ENCODE data around the gene DTNBP1.

DTNBP1 gene

GRCh38 chr6:15513801-15514711, 148.8 kb downstream of the DTNBP1 start:
- no peak for DNase-seq (ENCODE audit: low read depth)

- DNase-seq (ENCODE audit: low read depth) = no peak
Measured at GRCh38 chr6:15513131-15513771, 149.6 kb downstream of the DTNBP1 start.

GRCh38 chr6:15512721-15513120, 150.1 kb downstream of the DTNBP1 start:
- DNase-seq (ENCODE audit: low read depth) = no peak

GRCh38 chr6:15512126-15512525, 150.7 kb downstream of the DTNBP1 start:
- DNase-seq (ENCODE audit: low read depth) = no peak

DNA sequence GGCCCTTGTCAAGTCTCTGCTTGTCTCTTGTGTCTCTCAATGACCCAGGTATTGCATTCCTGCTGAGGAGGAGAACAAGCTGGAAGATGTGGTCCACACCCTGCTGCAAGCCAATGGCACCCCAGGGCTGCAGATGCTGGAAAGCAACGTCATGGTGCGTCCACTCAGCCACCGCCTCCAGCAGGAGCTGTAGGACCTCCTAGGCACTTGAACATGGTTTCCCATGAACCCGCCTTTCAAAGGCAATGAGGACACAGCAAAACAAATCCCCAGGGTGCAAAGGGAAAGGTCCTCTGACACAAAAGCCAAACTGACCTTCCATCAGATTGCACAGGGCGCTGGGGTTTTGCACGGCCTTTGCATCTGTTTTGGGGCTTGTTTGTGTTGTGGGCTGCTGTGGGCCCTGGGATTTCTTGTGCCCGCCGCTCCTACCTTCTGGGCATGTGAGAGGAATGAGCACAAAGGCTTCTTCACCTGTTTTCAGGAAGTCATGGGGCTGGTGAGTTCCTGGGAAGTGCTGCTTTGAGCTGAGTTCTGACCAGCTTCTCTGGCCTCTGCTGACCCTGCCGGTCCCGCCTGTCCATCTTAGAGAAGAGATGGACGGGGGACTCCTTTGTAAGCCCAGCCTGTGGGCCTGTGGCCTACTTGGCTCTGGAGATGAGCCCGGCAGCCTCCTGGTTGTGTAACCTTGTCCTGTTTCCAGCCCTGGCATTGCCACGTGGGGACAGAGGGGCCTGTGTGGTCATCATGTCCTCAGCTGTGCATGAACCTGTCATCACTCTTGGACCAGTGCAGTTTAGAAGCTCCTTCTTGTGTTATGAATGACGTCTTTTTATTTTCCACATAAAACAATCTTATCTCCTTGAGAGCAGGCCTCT, 151.3 kb downstream of the DTNBP1 start:
- no peak for DNase-seq (ENCODE audit: low read depth)

DNA sequence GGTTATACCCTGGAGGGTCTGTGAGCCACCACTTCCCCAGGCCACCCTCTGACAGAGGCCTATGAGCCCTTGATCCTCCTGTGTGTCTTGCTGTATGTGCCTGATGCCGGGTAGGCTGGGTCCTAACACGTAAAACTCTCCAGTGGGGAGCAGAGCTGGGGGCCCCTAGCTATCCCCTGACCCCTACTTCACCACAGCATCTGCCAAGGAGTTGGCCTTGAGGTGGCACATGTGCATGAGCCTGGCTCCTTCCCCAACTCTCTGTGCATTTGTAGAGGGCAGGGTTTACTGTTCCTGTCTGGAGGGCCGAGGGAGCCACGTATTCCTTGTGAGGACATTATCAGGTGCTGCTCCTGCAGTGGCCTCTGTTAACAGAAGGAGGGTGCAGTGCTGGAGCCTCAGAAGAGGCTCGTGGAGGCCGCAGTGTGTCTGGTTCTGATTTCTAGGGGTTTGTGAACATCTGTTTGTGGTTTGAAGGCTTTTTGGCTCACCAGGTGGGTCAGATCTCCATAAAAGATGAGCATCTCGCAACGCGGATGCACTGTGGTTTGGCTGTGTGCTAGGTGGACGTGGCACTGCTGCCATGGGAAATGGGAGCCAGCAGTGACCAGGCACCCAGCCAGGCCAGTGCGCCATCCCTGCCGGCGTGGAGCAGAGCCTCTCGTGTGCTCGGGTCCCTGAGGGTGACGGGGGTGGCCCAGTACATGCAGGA, 152.1 kb downstream of the DTNBP1 start:
- no peak for DNase-seq (ENCODE audit: low read depth)

DNA sequence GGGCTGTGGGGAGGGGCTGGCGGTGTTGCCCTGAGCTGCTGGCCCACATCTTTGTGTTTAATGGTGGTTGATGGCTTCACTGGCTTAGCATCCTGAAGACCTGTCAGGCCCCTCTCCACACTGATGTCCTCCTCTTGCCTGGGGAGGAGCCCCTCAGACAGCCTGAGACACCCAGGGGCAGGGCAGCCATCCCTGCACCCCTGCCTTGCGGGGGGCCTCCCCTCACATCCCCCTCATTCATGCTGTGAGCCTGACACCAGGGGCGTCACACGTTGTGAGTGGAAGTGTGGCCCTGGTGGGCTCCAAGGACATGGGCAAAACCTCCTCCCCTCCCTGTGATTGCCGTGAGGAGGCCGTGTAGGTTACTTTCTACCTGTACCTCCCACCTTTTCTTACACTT, 152.7 kb downstream of the DTNBP1 start:
- DNase-seq (ENCODE audit: low read depth) = no peak

DNA sequence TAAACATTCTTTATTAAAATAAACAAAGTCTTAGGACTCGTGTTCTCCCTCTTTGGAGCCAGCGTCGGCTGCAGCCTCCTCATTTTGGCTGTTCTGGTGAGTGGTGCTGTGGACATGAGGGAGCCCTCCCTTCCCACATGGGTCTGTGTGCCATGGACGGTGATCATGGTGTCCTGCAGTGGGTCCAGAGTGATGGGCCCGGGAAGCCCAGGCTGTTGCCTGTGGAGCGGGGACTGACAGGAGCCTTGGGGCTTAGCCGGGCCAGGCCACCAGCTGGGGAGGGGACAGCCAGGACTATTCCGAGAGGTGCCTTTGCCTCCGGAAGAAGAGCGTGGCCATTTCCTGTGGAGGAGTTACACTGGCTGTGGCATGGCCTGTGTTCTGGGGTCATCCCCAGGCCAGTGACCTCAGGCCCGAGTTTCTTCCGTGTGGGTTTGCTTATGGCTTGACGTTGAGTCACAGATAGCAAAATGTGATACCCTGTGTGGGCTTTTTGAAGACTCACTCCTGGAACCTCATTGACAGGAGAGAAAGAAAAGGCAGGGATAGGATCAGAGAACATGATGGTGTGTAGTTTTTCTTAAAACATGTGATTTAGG, 153.4 kb downstream of the DTNBP1 start:
- DNase-seq (ENCODE audit: low read depth) = no peak

DNA sequence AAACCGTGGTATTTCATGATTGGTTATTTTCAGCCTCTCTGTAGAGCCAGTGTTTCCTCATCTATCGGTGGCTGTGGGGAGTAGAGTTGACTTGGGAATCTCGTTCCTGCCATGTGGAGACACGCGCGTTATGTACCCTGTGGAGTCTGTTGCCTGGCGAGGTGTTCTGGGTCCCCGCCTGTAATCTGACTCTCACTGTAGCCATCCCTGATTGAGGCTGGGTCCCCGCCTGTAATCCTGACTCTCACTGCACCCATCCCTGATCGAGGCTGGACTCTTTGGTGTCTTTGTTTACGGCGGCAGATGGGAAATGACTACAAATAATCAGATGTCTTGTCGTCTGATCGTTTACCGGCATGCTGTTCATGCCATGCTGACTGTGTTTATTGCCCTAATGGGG, 153.9 kb downstream of the DTNBP1 start:
- DNase-seq (ENCODE audit: low read depth) = no peak

DNA sequence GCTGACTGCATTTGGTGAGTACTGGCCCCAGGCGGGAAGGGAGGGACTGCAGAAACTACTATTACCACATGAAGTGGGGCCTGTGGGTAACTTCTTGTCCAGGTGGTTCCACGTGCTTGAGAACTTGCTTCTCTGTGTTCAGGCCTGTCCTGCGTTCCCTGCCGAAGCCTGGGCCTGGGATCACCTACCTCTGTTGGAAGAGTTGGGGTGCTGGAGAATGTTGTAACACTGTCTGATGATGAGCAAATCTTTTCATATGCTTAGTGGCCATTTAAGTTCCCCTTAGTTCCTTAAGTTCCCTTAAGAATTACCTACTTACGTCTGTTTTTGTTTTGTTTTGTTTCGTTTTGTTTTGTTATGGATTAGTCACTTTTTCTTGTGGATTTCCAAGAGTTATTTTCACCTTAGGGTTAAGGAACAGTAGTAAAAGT, 154.4 kb downstream of the DTNBP1 start:
- no peak for DNase-seq (ENCODE audit: low read depth)

GRCh38 chr6:15507746-15508145, 155.1 kb downstream of the DTNBP1 start:
- no peak for DNase-seq (ENCODE audit: low read depth)

GRCh38 chr6:15507221-15507620, 155.6 kb downstream of the DTNBP1 start:
- no peak for DNase-seq (ENCODE audit: low read depth)

DNA sequence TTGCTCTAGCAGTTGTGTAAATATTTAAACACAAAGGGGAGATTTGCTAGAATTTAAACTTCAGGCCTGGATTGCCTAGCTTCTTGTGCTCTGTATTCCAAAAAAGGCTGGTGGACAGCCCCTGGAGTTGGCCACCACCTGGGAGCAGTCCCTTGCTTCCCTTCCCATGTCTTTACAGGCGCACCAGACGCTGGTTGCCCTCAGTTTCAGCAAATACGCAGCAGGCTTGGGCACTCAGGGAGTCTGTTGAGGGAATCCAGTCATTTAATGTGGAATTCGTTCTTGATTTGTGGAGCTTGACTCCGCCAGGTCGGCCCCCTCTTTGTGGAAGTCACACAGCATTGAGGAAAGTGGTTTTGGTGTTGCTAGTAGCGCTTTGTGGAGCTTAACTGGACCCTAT, 156.8 kb downstream of the DTNBP1 start:
- DNase-seq (ENCODE audit: low read depth) = no peak

- DNase-seq (ENCODE audit: low read depth) = no peak
Measured at GRCh38 chr6:15505463-15505918, 157.3 kb downstream of the DTNBP1 start.

- DNase-seq (ENCODE audit: low read depth) = no peak
Measured at GRCh38 chr6:15504581-15505350, 158.1 kb downstream of the DTNBP1 start.

GRCh38 chr6:15504040-15504495, 158.8 kb downstream of the DTNBP1 start:
- DNase-seq (ENCODE audit: low read depth) = no peak

DNA sequence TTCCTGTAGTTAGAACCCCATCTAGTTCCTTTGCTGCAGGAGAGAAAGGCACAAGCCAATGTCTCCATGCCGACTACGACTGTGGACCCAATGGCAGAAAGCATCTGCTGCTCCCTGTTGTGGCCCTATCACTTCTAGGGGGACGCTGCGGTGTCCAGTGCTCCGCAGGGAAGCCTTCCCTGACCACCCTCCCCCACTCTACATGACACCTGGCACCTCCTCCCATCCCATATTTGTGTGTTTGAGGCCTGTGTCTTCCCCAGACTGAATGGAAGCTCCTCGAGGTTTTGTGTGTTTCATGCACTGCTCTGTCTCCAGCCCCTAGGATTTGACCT, 159.5 kb downstream of the DTNBP1 start:
- DNase-seq (ENCODE audit: low read depth) = no peak

GRCh38 chr6:15502446-15503345, 160.1 kb downstream of the DTNBP1 start:
- no peak for DNase-seq (ENCODE audit: low read depth)

- no peak for DNase-seq (ENCODE audit: low read depth)
Measured at GRCh38 chr6:15501826-15502445, 160.9 kb downstream of the DTNBP1 start.

Data from activated T-cell treated with anti-CD3 and anti-CD28 coated beads for 24 hours (primary cell).